ENCODE data around the gene AUH. TPM values are rescaled to one million over a fixed set of nuclear protein-coding genes. Genes with fewer than 3 reads are reported as not detected.

AUH gene, protein sequence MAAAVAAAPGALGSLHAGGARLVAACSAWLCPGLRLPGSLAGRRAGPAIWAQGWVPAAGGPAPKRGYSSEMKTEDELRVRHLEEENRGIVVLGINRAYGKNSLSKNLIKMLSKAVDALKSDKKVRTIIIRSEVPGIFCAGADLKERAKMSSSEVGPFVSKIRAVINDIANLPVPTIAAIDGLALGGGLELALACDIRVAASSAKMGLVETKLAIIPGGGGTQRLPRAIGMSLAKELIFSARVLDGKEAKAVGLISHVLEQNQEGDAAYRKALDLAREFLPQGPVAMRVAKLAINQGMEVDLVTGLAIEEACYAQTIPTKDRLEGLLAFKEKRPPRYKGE
- 10 to 100 TPM; 13.7 to 38.5 (median 24.4) TPM for total RNA-seq

DNA sequence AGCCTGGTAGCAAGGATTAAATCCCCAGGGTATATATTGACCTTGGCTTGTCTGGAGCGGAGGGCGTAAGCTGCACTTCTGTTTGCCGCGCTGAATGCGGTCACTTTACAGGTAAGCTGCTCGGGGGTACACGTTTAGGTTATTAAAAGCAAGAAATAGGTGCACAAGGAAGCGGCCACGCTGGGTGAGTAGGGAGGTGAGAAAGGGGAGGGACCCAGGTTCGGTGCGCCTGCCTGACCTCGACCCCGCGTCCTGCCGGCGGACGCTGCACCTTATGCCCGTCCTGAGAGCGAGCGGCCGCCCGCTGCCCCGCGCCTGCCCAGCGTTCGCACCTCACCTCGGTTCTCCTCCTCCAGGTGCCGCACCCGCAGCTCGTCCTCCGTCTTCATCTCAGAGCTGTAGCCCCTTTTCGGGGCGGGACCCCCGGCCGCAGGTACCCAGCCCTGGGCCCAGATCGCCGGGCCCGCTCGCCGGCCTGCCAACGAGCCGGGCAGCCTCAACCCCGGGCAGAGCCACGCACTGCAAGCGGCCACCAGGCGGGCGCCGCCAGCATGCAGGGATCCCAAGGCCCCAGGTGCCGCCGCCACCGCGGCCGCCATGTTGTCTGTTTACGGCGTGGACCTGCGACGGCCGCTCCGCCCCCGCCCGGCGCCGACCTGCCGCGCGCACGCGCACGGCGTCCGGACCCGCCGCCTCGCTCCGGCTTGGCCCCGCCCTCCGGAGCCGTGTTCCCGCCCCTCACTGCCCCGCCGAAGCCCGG, at the start of gene AUH:
TSS of gene AUH (minus strand) at position 628 of the 760 bp plus-strand sequence. CDS start at position 599, 29 bp downstream.
- TF ChIP-seq, protein P1, sequence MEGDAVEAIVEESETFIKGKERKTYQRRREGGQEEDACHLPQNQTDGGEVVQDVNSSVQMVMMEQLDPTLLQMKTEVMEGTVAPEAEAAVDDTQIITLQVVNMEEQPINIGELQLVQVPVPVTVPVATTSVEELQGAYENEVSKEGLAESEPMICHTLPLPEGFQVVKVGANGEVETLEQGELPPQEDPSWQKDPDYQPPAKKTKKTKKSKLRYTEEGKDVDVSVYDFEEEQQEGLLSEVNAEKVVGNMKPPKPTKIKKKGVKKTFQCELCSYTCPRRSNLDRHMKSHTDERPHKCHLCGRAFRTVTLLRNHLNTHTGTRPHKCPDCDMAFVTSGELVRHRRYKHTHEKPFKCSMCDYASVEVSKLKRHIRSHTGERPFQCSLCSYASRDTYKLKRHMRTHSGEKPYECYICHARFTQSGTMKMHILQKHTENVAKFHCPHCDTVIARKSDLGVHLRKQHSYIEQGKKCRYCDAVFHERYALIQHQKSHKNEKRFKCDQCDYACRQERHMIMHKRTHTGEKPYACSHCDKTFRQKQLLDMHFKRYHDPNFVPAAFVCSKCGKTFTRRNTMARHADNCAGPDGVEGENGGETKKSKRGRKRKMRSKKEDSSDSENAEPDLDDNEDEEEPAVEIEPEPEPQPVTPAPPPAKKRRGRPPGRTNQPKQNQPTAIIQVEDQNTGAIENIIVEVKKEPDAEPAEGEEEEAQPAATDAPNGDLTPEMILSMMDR (IDR thresholded peaks at IDR 0.05): peak in 3 of 6 experiments; percentile 33 to 58 (median 34)
- TF ChIP-seq EP300 (IDR thresholded peaks at IDR 0.05) (no peak), POLR2AphosphoS5 (IDR thresholded peaks at IDR 0.05) (peak in 1 of 2 donors; percentile 68), POLR2A (IDR thresholded peaks at IDR 0.05) (peak in 3 of 4 donors; percentile 68 to 86 (median 69))
- Histone ChIP-seq H3K36me3 (no peaks in the 10 kb centered on the region), H3K4me3 (peak within 1 kb of the TSS; percentile 92 to 100 (median 97)), H3K9me3 (no peaks in the 10 kb centered on the region), H3K27ac (peak within 1 kb of the TSS; percentile 89 to 96 (median 92)), H3K27me3 (no peaks in the 10 kb centered on the region), H3K4me1 (peaks cover 17 to 28% (median 21%) of the 10 kb centered on the region in 4 donors)
- 1% methylated on average over 8 to 54 of the region's 82 CpGs for WGBS, 2 donors
- DNase-seq: peak; percentile 90 to 98
- ATAC-seq (ENCODE audit: low FRiP score in 2 of 2): peak; percentile 90 to 100

DNA sequence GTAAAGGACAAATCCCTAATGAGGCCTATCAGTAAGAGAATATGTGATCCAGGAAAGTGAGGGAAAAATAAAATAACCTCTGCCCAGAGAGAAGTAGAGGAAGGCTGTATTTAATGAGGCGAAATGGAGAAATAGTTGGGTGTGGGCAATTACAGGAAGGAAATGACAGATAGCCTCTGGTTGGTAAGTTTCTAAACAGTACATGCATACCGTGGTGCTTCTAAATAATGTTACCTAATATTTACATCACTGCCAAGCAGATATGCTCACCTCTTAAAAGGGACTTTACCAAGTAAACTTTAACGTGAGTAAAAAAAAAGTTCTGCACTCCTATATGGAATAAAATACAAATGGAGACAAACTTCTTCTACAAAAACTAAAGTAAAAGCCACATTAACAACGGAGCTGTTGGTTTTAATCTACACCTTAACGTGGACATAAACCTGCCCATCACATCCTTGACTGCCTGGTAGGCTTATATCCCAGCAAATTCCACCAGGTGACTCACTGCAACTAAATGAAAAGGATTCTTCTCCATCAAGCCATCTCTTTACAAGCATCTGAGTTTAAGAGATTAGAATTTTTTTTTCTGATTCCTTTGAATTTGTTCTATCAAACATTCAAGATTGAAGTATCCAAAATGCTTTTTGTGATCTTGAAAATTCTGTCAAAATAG, 49.5 kb upstream of the AUH start:
- Histone ChIP-seq H3K27ac (peak overlapping the region; percentile 8 to 73 (median 50)), H3K4me3 (no peak overlapping the region), H3K9me3 (no peaks in the 10 kb centered on the region), H3K27me3 (no peaks in the 10 kb centered on the region), H3K4me1 (peaks cover 24 to 38% (median 31%) of the 10 kb centered on the region in 4 donors), H3K36me3 (peaks cover 7 to 36% (median 21%) of the 10 kb centered on the region in 4 donors)
- DNase-seq (no peak), ATAC-seq (ENCODE audit: low FRiP score in 2 of 2) (peak; percentile 65 to 71)
- 32% methylated on average over 5 of the region's 5 CpGs for WGBS, 2 donors
- TF ChIP-seq POLR2AphosphoS5 (IDR thresholded peaks at IDR 0.05): peak in 1 of 2 donors; percentile 59
- peak in 2 of 4 donors; percentile 24 to 30 for TF ChIP-seq EP300 (IDR thresholded peaks at IDR 0.05)
- TF ChIP-seq, protein P1 (IDR thresholded peaks at IDR 0.05): no peak
- TF ChIP-seq POLR2A (IDR thresholded peaks at IDR 0.05): no peak

DNA sequence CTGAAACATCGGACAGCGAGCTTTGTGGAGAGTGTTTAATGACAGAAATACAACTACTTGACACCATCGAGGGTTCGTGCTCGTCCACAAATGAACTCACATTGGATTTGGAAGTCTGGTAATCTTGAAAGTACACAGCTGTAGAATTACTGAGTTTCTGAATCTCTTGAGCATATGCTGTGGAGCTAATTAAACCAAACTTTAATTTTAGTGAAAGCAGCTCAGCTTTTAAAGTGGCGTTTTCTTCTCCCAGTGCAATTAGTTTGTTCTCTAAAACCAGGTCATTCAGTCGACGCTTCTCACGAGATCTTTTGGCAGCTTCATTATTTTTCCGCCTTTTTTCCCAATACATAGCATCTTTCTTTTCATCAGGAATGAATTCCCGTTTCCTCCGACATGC, 48.4 kb upstream of the AUH start:
- H3K27ac ChIP-seq: no peak overlapping the region
- H3K4me1 ChIP-seq: peaks cover 15 to 29% (median 24%) of the 10 kb centered on the region in 4 donors
- H3K27me3 ChIP-seq: no peaks in the 10 kb centered on the region
- H3K4me3 ChIP-seq: no peak overlapping the region
- 87 to 88% methylated on average over 12 of the region's 12 CpGs for WGBS, 2 donors
- DNase-seq (no peak), ATAC-seq (ENCODE audit: low FRiP score in 2 of 2) (no peak)
- H3K36me3 ChIP-seq: peaks cover 7 to 36% (median 21%) of the 10 kb centered on the region in 4 donors
- TF ChIP-seq, protein P1 (IDR thresholded peaks at IDR 0.05): no peak
- TF ChIP-seq POLR2A (IDR thresholded peaks at IDR 0.05) (no peak), POLR2AphosphoS5 (IDR thresholded peaks at IDR 0.05) (no peak)
- no peaks in the 10 kb centered on the region for H3K9me3 ChIP-seq

DNA sequence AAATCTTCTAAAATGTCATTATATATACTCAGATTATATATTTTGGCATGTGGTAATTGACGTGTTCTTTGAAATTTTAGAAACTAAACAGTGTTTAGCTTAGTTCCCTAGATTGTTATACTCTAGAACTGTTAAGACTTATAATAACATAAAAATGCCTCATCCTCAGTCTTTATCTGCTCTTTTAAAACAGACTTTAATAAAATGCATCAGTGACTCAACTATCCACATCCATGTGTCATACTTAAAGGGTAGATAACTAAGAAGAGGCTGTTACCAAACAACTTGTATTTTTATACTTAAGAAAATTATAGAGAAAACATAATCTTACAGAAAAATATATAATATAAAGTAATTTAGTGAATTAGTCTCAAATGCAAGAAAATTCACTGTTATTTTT, 46.8 kb upstream of the AUH start:
- Histone ChIP-seq H3K27ac (no peak overlapping the region), H3K4me3 (no peak overlapping the region), H3K36me3 (peaks cover 7 to 36% (median 21%) of the 10 kb centered on the region in 4 donors), H3K4me1 (peaks cover 16 to 29% (median 23%) of the 10 kb centered on the region in 4 donors), H3K9me3 (no peaks in the 10 kb centered on the region), H3K27me3 (no peaks in the 10 kb centered on the region)
- DNase-seq: no peak
- no peak for ATAC-seq (ENCODE audit: low FRiP score in 2 of 2)
- no peak for TF ChIP-seq POLR2A (IDR thresholded peaks at IDR 0.05)
- no peak for TF ChIP-seq EP300 (IDR thresholded peaks at IDR 0.05)
- WGBS, 2 donors: 98 to 100% methylated on average over 1 of the region's 1 CpG
